Measurements from ENCODE around the gene RSPRY1.

RSPRY1 gene

GRCh38 chr16:57152096-57153093 is 33.7 kb upstream of the RSPRY1 start:
- in situ Hi-C loops (cut with MboI; ENCODE audit: low sequenced_read_pairs): no loop called here

GRCh38 chr16:57153841-57154240 is 32.3 kb upstream of the RSPRY1 start:
- in situ Hi-C loops (cut with MboI; ENCODE audit: low sequenced_read_pairs): no loop called here

GRCh38 chr16:57155702-57156350 is 30.3 kb upstream of the RSPRY1 start:
- in situ Hi-C loops (cut with MboI; ENCODE audit: low sequenced_read_pairs): no loop called here

- in situ Hi-C loops (cut with MboI; ENCODE audit: low sequenced_read_pairs): no loop called here
Observed at GRCh38 chr16:57156351-57156703, 29.8 kb upstream of the RSPRY1 start.

GRCh38 chr16:57157533-57157932 is 28.6 kb upstream of the RSPRY1 start:
- in situ Hi-C loops (cut with MboI; ENCODE audit: low sequenced_read_pairs): no loop called here

- in situ Hi-C loops (cut with MboI; ENCODE audit: low sequenced_read_pairs): no loop called here
Observed at GRCh38 chr16:57159447-57159846, 26.7 kb upstream of the RSPRY1 start.

- in situ Hi-C loops (cut with MboI; ENCODE audit: low sequenced_read_pairs): loop anchor here (10.0 kb wide), 2 partner anchors 199 to 299 kb away; partner anchors contain the start of genes CETP and SLC12A3
Observed at GRCh38 chr16:57163842-57164241, 22.3 kb upstream of the RSPRY1 start.

- in situ Hi-C loops (cut with MboI; ENCODE audit: low sequenced_read_pairs): loop anchor here (10.0 kb wide), 2 partner anchors 201 to 301 kb away; partner anchors contain the start of genes CETP and SLC12A3
Observed at GRCh38 chr16:57165483-57165882, 20.6 kb upstream of the RSPRY1 start.

GRCh38 chr16:57165938-57166337 is 20.2 kb upstream of the RSPRY1 start:
- in situ Hi-C loops (cut with MboI; ENCODE audit: low sequenced_read_pairs): loop anchor here (10.0 kb wide), 2 partner anchors 201 to 301 kb away; partner anchors contain the start of genes CETP and SLC12A3

GRCh38 chr16:57166451-57166850 is 19.7 kb upstream of the RSPRY1 start:
- in situ Hi-C loops (cut with MboI; ENCODE audit: low sequenced_read_pairs): loop anchor here (10.0 kb wide), 2 partner anchors 202 to 302 kb away; partner anchors contain the start of genes CETP and SLC12A3

- in situ Hi-C loops (cut with MboI; ENCODE audit: low sequenced_read_pairs): loop anchor here (10.0 kb wide), 2 partner anchors 202 to 302 kb away; partner anchors contain the start of genes CETP and SLC12A3
Observed at GRCh38 chr16:57166951-57167350, 19.2 kb upstream of the RSPRY1 start.

- in situ Hi-C loops (cut with MboI; ENCODE audit: low sequenced_read_pairs): loop anchor here (10.0 kb wide), 2 partner anchors 203 to 303 kb away; partner anchors contain the start of genes CETP and SLC12A3
Observed at GRCh38 chr16:57167538-57167937, 18.6 kb upstream of the RSPRY1 start.

- in situ Hi-C loops (cut with MboI; ENCODE audit: low sequenced_read_pairs): loop anchor here (10.0 kb wide), 2 partner anchors 203 to 303 kb away; partner anchors contain the start of genes CETP and SLC12A3
Observed at GRCh38 chr16:57167953-57168352, 18.2 kb upstream of the RSPRY1 start.

GRCh38 chr16:57169327-57169726 is 16.8 kb upstream of the RSPRY1 start:
- in situ Hi-C loops (cut with MboI; ENCODE audit: low sequenced_read_pairs): loop anchor here (10.0 kb wide), 2 partner anchors 205 to 305 kb away; partner anchors contain the start of genes CETP and SLC12A3

GRCh38 chr16:57172721-57173290 is 13.3 kb upstream of the RSPRY1 start:
- in situ Hi-C loops (cut with MboI; ENCODE audit: low sequenced_read_pairs): no loop called here

GRCh38 chr16:57175896-57176295 is 10.2 kb upstream of the RSPRY1 start:
- in situ Hi-C loops (cut with MboI; ENCODE audit: low sequenced_read_pairs): no loop called here

- in situ Hi-C loops (cut with MboI; ENCODE audit: low sequenced_read_pairs): no loop called here
Observed at GRCh38 chr16:57178196-57178595, 7.9 kb upstream of the RSPRY1 start.

GRCh38 chr16:57178793-57179212 is 7.3 kb upstream of the RSPRY1 start:
- in situ Hi-C loops (cut with MboI; ENCODE audit: low sequenced_read_pairs): no loop called here

- in situ Hi-C loops (cut with MboI; ENCODE audit: low sequenced_read_pairs): no loop called here
Observed at GRCh38 chr16:57179215-57179828, 6.8 kb upstream of the RSPRY1 start.

- in situ Hi-C loops (cut with MboI; ENCODE audit: low sequenced_read_pairs): no loop called here
Observed at GRCh38 chr16:57184113-57184512, 2.0 kb upstream of the RSPRY1 start.

Data from HL-60/S4 (cell line).